Measurements from ENCODE around the gene CBARP.

The CBARP gene

DNA sequence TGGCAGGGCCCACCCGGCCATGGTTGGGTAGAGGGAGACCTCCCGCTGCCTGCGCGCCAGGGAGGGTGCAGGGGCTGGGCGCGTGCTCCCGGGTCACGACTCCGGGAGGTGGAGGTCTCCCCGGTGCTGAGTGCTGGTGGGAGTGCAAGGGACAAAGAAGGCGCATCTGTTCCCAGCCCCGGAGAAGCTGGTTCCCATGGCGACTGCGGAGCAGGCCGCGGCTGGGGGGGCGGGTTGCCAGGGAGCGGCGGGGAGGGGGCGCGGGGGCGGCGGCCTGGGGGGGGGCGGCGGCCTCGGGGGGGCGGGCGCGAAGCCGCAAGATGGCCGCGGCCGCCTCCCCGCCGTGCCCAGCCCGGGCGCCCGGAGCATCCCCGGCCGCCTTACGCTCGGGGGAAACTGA is 1.2 kb downstream of the CBARP start (continued):
- peak; percentile 4; the same call in 1 of the 2 replicates for TF ChIP-seq ZNF223 (tag by site-specific recombination; IDR thresholded peaks at IDR 0.05)
- TF ChIP-seq ZNF324 (tag by site-specific recombination; IDR thresholded peaks at IDR 0.05) = no peak
- no peak for TF ChIP-seq SALL2 (tag by site-specific recombination; IDR thresholded peaks at IDR 0.05; ENCODE audit: borderline replicate concordance)
- TF ChIP-seq ZBTB48 (tag by site-specific recombination; IDR thresholded peaks at IDR 0.05) = no peak
- TF ChIP-seq ZNF624 (tag by site-specific recombination; IDR thresholded peaks at IDR 0.05) = no peak
- TF ChIP-seq, protein P1, sequence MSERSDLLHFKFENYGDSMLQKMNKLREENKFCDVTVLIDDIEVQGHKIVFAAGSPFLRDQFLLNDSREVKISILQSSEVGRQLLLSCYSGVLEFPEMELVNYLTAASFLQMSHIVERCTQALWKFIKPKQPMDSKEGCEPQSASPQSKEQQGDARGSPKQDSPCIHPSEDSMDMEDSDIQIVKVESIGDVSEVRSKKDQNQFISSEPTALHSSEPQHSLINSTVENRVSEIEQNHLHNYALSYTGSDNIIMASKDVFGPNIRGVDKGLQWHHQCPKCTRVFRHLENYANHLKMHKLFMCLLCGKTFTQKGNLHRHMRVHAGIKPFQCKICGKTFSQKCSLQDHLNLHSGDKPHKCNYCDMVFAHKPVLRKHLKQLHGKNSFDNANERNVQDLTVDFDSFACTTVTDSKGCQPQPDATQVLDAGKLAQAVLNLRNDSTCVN (tag by site-specific recombination; optimal IDR thresholded peaks at IDR 0.05) = no peak
- TF ChIP-seq, protein P2, sequence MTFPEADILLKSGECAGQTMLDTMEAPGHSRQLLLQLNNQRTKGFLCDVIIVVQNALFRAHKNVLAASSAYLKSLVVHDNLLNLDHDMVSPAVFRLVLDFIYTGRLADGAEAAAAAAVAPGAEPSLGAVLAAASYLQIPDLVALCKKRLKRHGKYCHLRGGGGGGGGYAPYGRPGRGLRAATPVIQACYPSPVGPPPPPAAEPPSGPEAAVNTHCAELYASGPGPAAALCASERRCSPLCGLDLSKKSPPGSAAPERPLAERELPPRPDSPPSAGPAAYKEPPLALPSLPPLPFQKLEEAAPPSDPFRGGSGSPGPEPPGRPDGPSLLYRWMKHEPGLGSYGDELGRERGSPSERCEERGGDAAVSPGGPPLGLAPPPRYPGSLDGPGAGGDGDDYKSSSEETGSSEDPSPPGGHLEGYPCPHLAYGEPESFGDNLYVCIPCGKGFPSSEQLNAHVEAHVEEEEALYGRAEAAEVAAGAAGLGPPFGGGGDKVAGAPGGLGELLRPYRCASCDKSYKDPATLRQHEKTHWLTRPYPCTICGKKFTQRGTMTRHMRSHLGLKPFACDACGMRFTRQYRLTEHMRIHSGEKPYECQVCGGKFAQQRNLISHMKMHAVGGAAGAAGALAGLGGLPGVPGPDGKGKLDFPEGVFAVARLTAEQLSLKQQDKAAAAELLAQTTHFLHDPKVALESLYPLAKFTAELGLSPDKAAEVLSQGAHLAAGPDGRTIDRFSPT (tag by site-specific recombination; IDR thresholded peaks at IDR 0.05) = 0 out of 2 replicates have a peak, but pooled peaks have one; percentile 9
- no peak for TF ChIP-seq BCL11B (tag by site-specific recombination; IDR thresholded peaks at IDR 0.05; ENCODE audit: low read depth)
- TF ChIP-seq SP7 (tag by site-specific recombination; IDR thresholded peaks at IDR 0.05) = no peak
- peak; percentile 34; the same call in 1 of the 2 replicates for TF ChIP-seq ZNF394 (tag by site-specific recombination; IDR thresholded peaks at IDR 0.05; ENCODE audit: borderline replicate concordance)
- no peak for TF ChIP-seq ZNF362 (tag by site-specific recombination; IDR thresholded peaks at IDR 0.05)
- no peak for TF ChIP-seq OSR2 (tag by site-specific recombination; IDR thresholded peaks at IDR 0.05)
- no peak for TF ChIP-seq ZNF654 (tag by site-specific recombination; IDR thresholded peaks at IDR 0.05; ENCODE audit: low read depth)
- TF ChIP-seq ZNF292 (tag by site-specific recombination; IDR thresholded peaks at IDR 0.05; ENCODE audit: borderline replicate concordance, low read depth) = no peak
- no peak for TF ChIP-seq ZNF501 (tag by site-specific recombination; IDR thresholded peaks at IDR 0.05)
- TF ChIP-seq, protein P3, sequence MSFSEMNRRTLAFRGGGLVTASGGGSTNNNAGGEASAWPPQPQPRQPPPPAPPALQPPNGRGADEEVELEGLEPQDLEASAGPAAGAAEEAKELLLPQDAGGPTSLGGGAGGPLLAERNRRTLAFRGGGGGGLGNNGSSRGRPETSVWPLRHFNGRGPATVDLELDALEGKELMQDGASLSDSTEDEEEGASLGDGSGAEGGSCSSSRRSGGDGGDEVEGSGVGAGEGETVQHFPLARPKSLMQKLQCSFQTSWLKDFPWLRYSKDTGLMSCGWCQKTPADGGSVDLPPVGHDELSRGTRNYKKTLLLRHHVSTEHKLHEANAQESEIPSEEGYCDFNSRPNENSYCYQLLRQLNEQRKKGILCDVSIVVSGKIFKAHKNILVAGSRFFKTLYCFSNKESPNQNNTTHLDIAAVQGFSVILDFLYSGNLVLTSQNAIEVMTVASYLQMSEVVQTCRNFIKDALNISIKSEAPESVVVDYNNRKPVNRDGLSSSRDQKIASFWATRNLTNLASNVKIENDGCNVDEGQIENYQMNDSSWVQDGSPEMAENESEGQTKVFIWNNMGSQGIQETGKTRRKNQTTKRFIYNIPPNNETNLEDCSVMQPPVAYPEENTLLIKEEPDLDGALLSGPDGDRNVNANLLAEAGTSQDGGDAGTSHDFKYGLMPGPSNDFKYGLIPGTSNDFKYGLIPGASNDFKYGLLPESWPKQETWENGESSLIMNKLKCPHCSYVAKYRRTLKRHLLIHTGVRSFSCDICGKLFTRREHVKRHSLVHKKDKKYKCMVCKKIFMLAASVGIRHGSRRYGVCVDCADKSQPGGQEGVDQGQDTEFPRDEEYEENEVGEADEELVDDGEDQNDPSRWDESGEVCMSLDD (tag by site-specific recombination; IDR thresholded peaks at IDR 0.05) = 0 out of 2 replicates have a peak, but pooled peaks have one; percentile 37
- no peak for TF ChIP-seq ZNF335 (tag by site-specific recombination; conservative IDR thresholded peaks at IDR 0.05)
- TF ChIP-seq GLI2 (tag by site-specific recombination; IDR thresholded peaks at IDR 0.05; ENCODE audit: borderline replicate concordance, low read depth) = no peak

Data from HEK293 (cell line).